Endothelial cell (in vitro differentiated cells): ENCODE results near the gene PRKCH. TPM values are rescaled to one million over a fixed set of nuclear protein-coding genes. Genes with fewer than 3 reads are reported as not detected.

Experiments
- DNase-seq: peaks from one replicate; pipeline ENCODE4 v3.0.0; 2021; ENCODE audit warnings: low spot score
- H3K27ac Mint-ChIP-seq: one replicate; pipeline ENCODE4 v1.8.0; 2021; ENCODE audit warnings: mixed read lengths, inconsistent platforms; ENCODE audit not compliant: unreplicated experiment
- H3K27me3 Mint-ChIP-seq: one replicate; pipeline ENCODE4 v1.8.0; 2021; ENCODE audit warnings: mild to moderate bottlenecking, moderate library complexity, mixed read lengths, inconsistent platforms; ENCODE audit not compliant: unreplicated experiment
- H3K36me3 Mint-ChIP-seq: one replicate; pipeline ENCODE4 v1.8.0; 2021; ENCODE audit warnings: mild to moderate bottlenecking, low read depth, mixed read lengths, inconsistent platforms; ENCODE audit not compliant: unreplicated experiment
- H3K4me1 Mint-ChIP-seq: one replicate; pipeline ENCODE4 v1.8.0; 2021; ENCODE audit warnings: mild to moderate bottlenecking, mixed read lengths, inconsistent platforms; ENCODE audit not compliant: unreplicated experiment
- H3K4me3 Mint-ChIP-seq: one replicate; pipeline ENCODE4 v1.8.0; 2021; ENCODE audit warnings: mild to moderate bottlenecking, mixed read lengths, inconsistent platforms; ENCODE audit not compliant: unreplicated experiment
- H3K9me3 Mint-ChIP-seq: one replicate; pipeline ENCODE4 v1.8.0; 2021; ENCODE audit warnings: mixed read lengths, inconsistent platforms; ENCODE audit not compliant: unreplicated experiment
- total RNA-seq: library from RNA; stranded (reverse); fragmentation: NEBNext Ultra II Directional; extraction: Animal tissue kit (Norgen Biotek cat#: 25700); gene quantifications from one replicate; pipeline ENCODE4 v1.2.1, GENCODE V29; 2021; ENCODE audit not compliant: unreplicated experiment
- TF ChIP-seq, protein P1 (sequence below): fragments of 200-600 bp; sonication (generic); IDR thresholded peaks from one replicate; pipeline ENCODE4 v1.5.0; 2021; ENCODE audit warnings: antibody characterized with exemption; ENCODE audit not compliant: unreplicated experiment

Gene PRKCH
- total RNA-seq, 1 donor from 2014 or later = 42.5 TPM

DNA sequence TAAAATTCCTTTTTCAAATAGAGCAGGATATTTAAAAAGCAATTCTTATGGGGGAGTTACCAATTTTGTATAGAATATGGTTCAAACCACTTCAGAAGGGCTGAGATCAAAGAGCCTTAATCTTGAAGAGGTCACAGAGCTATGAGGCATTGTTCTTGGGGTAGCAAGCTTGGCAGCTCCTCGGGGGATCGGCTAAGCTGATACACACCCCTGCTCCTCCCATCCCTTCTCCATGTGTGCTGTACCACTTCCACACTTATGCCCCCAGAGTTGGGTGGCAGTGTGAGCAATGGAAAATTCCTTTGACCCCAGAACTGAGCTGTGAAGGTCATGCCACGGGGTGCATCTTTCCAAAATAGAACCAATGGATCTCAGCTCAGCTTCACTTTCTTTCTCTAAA, 25.2 kb upstream of the PRKCH start:
- Mint-ChIP-seq H3K4me3 (no peak overlapping the region), H3K36me3 (no peaks in the 10 kb centered on the region), H3K4me1 (peaks cover 28% of the 10 kb centered on the region), H3K27ac (no peak overlapping the region), H3K9me3 (no peaks in the 10 kb centered on the region), H3K27me3 (no peaks in the 10 kb centered on the region)
- no peak for DNase-seq
- TF ChIP-seq, protein P1, sequence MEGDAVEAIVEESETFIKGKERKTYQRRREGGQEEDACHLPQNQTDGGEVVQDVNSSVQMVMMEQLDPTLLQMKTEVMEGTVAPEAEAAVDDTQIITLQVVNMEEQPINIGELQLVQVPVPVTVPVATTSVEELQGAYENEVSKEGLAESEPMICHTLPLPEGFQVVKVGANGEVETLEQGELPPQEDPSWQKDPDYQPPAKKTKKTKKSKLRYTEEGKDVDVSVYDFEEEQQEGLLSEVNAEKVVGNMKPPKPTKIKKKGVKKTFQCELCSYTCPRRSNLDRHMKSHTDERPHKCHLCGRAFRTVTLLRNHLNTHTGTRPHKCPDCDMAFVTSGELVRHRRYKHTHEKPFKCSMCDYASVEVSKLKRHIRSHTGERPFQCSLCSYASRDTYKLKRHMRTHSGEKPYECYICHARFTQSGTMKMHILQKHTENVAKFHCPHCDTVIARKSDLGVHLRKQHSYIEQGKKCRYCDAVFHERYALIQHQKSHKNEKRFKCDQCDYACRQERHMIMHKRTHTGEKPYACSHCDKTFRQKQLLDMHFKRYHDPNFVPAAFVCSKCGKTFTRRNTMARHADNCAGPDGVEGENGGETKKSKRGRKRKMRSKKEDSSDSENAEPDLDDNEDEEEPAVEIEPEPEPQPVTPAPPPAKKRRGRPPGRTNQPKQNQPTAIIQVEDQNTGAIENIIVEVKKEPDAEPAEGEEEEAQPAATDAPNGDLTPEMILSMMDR = no peak

DNA sequence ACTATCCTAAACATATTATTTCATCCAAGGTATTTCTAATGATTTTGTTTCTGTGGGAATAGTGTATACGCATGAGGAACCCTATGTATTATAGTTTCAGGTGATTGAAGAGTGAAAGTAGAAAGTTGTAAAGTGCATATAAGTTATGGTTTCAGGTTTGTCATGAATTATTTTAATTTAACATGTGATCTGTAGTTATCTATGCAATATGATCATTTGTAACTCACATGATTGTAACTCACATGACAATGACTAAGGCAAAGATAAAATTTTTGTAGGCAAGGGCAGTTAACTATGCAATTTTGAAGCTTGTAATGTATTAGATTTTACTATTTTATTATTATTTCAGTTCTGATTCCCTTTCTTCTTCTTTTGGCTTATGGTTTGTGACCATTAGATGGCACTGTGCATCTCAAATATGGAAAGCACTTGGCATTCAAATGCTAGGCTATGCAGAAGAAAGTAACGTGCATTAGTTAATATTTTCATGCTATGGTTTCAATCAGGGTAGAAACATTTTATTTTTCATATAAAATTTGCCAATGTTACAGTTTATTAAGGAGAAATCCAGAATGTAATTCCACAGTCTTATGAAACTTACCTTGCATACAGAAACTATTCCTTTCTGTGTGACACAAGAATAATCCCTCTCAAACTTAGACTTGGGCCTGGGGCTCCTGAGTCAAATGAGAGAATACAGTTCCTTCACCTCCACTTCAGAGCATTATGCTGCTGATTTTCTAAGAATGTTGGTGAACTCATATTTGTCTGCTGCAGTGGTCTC, 24.5 kb upstream of the PRKCH start:
- Mint-ChIP-seq H3K36me3 (no peaks in the 10 kb centered on the region), H3K4me1 (peaks cover 29% of the 10 kb centered on the region), H3K4me3 (no peak overlapping the region), H3K27ac (no peak overlapping the region), H3K9me3 (no peaks in the 10 kb centered on the region), H3K27me3 (no peaks in the 10 kb centered on the region)
- no peak for DNase-seq
- TF ChIP-seq, protein P1 = no peak

DNA sequence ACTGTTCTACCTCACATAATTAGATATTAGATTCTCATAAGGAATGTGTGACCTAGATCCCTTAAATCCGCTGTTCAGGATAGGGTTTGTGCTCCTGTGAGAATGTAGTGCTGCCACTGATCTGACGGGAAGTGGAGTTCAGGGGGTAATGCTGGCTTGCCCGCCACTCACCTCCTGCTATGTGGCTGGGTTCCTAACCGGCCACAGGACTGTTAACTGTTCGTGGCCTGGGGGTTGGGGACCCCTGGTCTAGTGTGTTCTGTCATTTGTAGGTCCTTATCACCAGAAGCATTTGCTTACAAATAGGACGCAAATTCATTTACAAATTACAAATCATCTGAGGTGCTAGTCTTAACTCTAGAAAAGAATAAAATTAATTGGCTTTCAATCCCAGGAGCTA, 23.8 kb upstream of the PRKCH start:
- no peaks in the 10 kb centered on the region for H3K36me3 Mint-ChIP-seq
- no peaks in the 10 kb centered on the region for H3K9me3 Mint-ChIP-seq
- no peaks in the 10 kb centered on the region for H3K27me3 Mint-ChIP-seq
- no peak overlapping the region for H3K4me3 Mint-ChIP-seq
- TF ChIP-seq, protein P1 = no peak
- peaks cover 29% of the 10 kb centered on the region for H3K4me1 Mint-ChIP-seq
- no peak for DNase-seq
- H3K27ac Mint-ChIP-seq = no peak overlapping the region

DNA sequence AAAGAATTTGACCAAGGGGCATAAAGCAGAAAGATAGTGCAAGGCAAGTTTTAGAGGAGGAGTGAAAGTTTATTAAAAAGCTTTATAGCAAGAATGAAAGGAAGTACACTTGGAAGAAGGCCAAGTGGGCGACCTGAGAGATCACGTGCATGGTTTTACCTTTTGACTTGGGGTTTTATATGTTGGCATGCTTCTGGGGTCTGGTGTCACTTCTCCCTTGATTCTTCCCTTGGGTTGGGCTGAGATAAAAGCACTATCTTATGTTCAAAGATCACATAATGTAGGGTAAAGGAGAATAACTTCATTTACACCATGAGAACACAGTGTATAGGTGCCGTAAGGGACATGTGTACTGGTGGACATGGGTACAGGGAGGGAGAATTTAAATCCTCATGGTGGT, 22.6 kb upstream of the PRKCH start:
- H3K4me3 Mint-ChIP-seq = no peak overlapping the region
- H3K9me3 Mint-ChIP-seq = no peaks in the 10 kb centered on the region
- no peaks in the 10 kb centered on the region for H3K36me3 Mint-ChIP-seq
- no peaks in the 10 kb centered on the region for H3K27me3 Mint-ChIP-seq
- DNase-seq = no peak
- H3K27ac Mint-ChIP-seq = no peak overlapping the region
- TF ChIP-seq, protein P1 = no peak
- H3K4me1 Mint-ChIP-seq = peaks cover 29% of the 10 kb centered on the region

DNA sequence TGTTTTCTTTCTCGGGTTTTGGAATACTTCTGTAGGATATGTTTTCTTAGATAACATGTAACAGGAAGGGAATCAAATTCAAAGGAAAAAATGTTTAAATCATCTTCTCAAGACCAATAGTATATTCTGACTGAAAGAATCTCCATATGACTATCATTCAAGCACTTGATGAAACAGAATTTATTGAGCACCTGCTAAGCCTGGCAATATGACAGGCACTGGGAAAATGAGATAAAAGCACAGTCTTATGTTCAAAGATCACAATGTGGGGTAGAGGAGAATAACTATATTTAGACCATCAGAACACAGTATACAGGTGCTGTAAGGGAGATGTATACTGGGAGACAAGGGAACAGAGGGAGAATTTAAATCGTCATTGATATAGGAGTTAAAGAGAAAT, 21.2 kb upstream of the PRKCH start:
- Mint-ChIP-seq H3K4me3 (no peak overlapping the region), H3K27ac (no peak overlapping the region), H3K9me3 (no peaks in the 10 kb centered on the region), H3K36me3 (peaks cover 4% of the 10 kb centered on the region), H3K4me1 (peaks cover 29% of the 10 kb centered on the region), H3K27me3 (no peaks in the 10 kb centered on the region)
- DNase-seq = no peak
- TF ChIP-seq, protein P1 = no peak
